ENCODE results near the gene TTC21A.

TTC21A gene

DNA sequence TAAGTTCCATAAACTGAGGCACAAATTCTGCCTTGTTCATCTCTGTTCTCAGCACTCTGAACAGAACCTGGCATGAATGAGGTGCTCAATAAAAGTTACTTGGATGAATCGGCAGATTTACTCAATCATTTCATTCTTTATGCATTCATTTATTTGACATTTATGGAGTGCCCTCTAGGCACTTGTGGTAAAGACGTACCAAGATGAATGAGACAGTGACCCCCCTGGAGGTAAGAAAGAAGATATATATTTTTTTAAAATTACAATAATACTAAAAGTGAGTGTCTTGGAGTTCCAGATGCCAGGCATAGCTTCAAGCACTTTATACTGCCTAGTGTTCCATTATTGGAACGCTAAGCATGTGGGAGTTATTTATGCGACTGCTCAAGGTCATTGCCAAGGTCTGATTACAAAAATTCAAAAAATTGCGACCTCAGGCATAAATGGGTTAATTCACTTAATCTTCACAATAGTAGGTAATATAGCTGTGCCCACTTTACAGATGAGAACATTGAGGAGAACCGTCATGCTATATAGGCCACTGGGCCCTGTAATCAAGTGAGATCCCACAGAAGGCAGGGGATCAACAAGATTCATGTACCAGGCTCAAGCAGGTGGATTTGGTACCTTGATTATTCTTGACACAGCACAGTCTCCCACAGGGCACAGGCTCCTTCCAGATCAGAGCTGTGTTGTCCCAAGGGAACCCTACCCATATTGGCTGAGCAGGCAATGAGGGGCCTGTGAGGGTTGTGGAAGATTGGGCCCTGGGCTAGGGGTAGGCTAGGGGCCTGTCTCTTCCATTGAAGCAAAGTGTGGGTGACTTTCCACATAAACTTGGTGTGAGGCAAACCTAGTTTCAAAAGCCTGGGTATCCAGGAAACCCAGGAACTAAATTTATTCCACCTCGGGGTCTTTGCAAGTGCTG lies 74.2 kb downstream of the TTC21A start:
- no peaks in the 10 kb centered on the region for H3K9me3 Mint-ChIP-seq
- no peak for ATAC-seq
- no peak for DNase-seq
- peak overlapping the region in 1 of 2 donors; percentile 21 for H3K27ac Mint-ChIP-seq
- no peaks in the 10 kb centered on the region for H3K27me3 Mint-ChIP-seq
- peak overlapping the region; percentile 51 to 79 for H3K4me3 Mint-ChIP-seq
- peaks cover 40% of the 10 kb centered on the region for H3K4me1 Mint-ChIP-seq

DNA sequence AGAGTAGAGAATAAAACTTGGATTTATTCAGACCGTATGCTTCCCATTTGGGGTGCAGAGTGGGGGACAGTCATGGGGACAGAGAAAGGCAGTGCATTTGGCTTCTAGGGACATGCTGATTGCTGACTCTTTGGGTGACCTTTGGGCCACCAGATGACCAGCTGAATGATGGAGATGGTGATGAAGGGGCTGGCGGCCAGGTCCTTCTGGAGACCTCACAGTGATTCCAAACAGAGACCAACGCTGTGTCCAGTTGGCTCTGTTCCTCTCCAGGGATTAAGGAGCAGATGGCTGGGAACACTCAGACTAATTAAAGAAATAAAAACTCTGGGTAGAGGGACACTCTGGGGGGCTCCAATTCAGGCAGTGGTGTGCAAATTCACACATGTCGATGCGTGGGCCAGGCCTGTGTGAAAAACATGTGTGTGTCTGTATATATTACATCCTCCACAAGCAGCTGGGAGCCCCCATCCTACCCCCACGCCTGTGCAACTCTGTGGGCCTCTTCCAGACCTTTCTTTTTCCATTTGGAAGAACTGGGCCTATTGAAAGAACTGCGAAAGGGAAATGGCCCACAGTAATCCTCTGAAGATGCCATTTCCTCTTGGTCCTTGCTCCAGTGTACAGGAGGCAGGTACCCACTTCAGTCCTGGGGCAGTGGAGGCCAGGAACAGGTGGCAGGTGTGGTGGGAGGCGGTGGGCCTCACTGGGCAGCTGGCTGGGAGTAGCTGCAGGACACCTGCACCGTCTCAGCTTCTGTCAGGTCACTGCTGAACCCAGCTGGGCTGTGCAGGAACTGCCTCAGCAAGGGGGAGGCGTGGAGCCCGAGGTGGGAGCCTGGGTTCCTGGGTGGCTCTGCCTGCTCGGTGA lies 76.0 kb downstream of the TTC21A start:
- H3K9me3 Mint-ChIP-seq: no peaks in the 10 kb centered on the region
- ATAC-seq: no peak
- H3K4me1 Mint-ChIP-seq: peaks cover 29% of the 10 kb centered on the region
- H3K27ac Mint-ChIP-seq: no peak overlapping the region
- no peaks in the 10 kb centered on the region for H3K27me3 Mint-ChIP-seq
- DNase-seq: no peak
- no peak overlapping the region for H3K4me3 Mint-ChIP-seq

DNA sequence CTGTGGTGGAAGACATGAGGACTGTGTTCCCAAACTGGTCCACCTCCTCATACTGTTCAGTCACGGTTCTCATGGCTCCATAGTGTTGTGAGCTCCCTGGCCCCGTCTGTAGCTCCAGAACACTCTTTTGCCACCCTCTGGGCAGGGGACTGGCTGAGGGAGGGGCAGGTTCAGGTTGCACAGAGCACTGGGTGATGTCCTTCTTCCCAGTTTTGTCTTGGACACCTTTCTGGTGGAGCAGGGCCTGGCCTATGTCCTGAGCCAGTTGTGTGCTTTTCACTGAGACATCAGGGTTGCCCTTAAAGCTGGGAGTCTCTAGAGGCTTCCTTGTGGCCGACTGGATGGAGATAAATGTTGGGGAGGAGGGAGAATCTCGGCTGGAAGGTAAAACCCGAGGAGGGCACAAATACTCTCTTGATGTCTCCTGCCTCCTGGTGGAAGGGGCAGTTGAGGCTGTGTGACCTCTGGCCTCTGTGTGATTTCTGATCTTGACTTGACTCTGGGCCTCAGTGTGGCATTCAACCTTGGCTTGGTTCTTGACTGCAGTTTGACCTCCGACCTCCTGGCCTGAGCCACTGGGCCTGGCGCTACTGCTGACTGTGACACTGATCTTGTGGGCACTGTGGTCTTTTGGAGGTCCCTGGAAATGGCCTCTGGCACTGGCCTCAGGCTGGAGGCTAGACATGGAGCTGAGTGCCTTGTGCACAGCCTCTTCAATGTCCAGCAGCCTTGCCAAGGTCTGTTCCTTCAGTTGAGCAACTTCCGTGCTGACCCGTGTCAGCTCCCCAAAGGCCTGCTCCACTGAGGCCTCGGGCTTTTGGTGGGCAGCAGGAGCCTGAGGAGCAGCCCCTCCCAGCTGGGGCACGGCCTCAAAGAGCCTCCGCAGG lies 76.8 kb downstream of the TTC21A start:
- Mint-ChIP-seq H3K27me3 (no peaks in the 10 kb centered on the region), H3K4me3 (no peak overlapping the region), H3K9me3 (no peaks in the 10 kb centered on the region), H3K27ac (no peak overlapping the region), H3K4me1 (peaks cover 20% of the 10 kb centered on the region)
- ATAC-seq (no peak), DNase-seq (no peak)

DNA sequence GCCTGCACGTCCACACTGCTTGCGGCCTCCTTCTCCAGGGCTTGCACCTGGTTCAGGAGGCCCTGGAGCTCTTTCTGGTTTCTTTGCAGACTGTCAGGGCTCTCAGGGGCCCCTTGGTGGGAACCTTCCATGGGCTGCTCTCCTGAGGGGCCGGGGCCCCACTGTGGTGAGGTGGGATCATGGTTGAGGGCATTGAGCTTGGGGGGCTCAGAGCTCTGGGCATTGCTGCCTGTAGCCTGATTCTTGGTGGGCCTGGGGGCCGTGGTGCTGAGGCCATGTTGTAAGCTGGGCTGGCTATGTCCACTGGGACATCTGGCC lies 77.4 kb downstream of the TTC21A start:
- H3K9me3 Mint-ChIP-seq: no peaks in the 10 kb centered on the region
- H3K27me3 Mint-ChIP-seq: no peaks in the 10 kb centered on the region
- ATAC-seq (no peak), DNase-seq (no peak)
- peaks cover 20% of the 10 kb centered on the region for H3K4me1 Mint-ChIP-seq
- H3K27ac Mint-ChIP-seq: no peak overlapping the region
- H3K4me3 Mint-ChIP-seq: no peak overlapping the region

DNA sequence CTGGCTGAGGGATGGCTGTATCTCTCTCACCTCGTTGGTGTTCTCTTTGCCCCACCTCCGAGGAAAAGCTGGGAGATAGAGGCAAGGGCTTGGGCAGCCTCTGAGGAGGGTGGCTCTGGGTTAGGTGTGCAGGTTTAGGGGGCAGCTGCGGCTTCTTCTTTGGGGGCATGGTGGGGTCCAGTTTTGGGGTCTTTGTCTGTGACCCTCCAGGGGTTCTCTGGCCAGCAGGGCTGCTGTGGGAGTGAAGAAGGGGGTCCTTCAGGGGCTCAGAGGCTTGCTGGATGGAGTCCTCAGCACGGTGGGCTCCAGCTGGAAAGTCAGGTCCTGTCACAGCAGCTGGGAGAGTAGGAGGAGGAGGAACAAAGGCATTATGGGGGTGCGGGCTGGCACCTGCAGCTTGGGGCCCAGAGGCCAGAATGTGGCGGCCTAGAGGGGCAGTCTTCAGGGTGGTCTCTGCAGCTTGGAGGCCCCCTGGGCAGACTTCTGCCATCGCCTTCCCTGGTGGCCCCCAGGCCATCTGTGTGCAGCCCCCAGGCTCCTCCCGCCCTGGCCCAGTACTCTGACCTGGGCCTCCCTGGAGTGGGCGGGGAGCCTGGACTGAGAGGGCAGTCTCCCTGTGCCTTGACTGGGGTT lies 78.0 kb downstream of the TTC21A start:
- H3K9me3 Mint-ChIP-seq: no peaks in the 10 kb centered on the region
- H3K4me3 Mint-ChIP-seq: no peak overlapping the region
- no peak overlapping the region for H3K27ac Mint-ChIP-seq
- DNase-seq (no peak), ATAC-seq (no peak)
- H3K27me3 Mint-ChIP-seq: no peaks in the 10 kb centered on the region
- H3K4me1 Mint-ChIP-seq: peaks cover 17% of the 10 kb centered on the region

DNA sequence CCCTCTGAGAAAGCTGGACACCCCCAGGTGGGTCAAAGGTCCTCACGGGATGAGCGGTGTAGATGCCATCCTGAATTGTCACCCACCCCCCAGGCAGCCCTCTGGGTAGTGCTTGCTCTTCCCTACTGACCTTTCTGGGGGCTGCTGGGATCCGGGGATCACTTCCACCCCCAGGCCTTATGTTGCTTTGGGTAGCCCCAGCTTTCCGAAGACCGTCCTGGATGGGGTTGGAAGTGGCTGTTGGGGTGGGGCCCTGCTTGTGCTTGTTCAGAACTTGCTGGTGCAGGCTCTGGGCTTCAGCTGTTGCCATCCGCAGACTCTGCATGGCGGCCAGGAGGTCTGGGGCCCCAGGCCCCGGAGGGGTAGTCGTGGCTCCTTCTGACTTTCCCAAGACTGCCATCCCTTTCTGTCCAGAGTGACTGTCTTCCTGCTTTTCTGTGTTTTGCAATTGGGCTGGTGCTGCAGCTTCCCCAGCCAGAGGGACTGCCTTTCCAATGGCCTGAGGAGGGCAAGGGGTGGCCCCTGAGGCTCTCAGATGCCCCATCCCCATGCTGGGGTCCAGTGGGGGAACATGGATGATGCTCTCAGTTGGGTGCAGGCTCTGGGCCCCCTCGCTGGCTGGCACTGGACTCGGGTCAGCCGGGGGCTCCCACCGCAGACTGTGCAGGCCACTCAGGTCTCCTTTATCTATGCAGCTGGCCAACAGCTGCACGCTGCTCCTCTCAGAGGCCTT lies 78.6 kb downstream of the TTC21A start:
- Mint-ChIP-seq H3K27ac (no peak overlapping the region), H3K4me1 (peaks cover 19% of the 10 kb centered on the region), H3K27me3 (no peaks in the 10 kb centered on the region), H3K9me3 (no peaks in the 10 kb centered on the region), H3K4me3 (no peak overlapping the region)
- no peak for ATAC-seq
- no peak for DNase-seq

DNA sequence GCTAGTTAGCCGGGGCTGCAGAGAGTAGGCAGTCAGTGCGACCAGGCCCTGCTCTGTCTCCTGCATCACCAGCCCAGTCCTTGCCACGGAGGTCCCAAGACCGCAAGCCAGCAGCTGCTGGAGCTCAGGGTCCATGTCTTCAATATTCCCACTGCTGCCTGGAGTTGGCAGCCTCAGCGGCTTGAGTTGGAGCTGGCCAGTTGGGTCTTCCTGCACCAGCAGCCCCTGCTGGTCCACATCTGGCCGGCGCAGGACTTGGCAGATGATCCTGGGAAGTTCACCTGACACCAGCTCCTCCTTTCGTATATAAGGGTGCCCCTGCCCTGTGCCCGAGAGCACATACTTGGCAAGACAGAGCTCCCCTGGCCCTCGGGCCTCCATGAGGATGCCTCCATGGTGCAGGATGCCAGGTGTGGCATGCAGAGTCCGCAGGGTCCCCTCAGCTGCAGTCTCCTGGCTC lies 79.2 kb downstream of the TTC21A start:
- H3K4me1 Mint-ChIP-seq: peaks cover 20% of the 10 kb centered on the region
- DNase-seq: no peak
- H3K27ac Mint-ChIP-seq: no peak overlapping the region
- H3K27me3 Mint-ChIP-seq: no peaks in the 10 kb centered on the region
- H3K9me3 Mint-ChIP-seq: no peaks in the 10 kb centered on the region
- no peak for ATAC-seq
- no peak overlapping the region for H3K4me3 Mint-ChIP-seq

DNA sequence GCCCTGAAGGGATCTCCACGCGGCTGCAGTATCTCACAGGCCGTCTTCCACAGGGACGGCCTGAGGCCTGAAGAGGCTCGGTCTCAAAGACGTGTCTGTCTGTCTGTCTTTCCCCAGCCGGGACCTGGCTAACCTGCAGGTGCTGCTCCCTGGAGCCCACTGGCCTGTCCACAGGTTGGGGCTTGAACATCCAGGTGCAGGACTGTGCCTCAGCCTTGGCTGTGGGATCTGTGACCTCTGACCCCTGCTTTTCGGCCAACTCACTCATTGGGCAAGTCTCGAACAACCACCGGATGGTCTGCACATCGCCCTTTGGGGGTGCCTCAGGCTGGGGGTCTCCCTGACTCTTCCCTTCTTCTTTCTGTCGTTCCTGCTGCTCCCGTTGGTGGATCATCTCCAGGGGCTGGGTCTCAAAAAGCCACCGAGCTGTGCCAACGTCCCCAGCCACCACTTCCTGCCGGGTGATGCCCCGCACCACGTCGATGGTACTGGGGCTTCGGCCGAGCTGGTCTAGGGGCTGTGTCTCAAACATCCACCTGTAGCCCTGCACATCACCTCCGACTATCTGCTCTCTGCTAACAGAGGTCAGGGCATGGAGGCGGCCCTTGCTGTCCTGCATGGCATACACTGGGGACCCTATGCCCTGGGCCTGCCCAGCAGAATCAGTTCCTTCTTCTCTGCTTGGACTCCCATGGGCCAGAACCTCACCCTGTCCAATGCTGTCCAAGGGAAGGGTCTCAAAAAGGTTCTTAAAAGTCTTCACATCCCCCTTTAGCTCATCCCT lies 80.1 kb downstream of the TTC21A start:
- ATAC-seq (no peak), DNase-seq (no peak)
- H3K9me3 Mint-ChIP-seq: no peaks in the 10 kb centered on the region
- peaks cover 28% of the 10 kb centered on the region for H3K4me1 Mint-ChIP-seq
- H3K27me3 Mint-ChIP-seq: no peaks in the 10 kb centered on the region
- no peak overlapping the region for H3K4me3 Mint-ChIP-seq
- peak overlapping the region in 1 of 2 donors; percentile 80 for H3K27ac Mint-ChIP-seq

All from stimulated activated naive CD8-positive, alpha-beta T cell treated with anti-CD3 and anti-CD28 coated beads, Interleukin-15, amount 100 ng/mL, for 72 hours (primary cell).